Uterus (tissue), 4 donors: ENCODE data around the gene APOB. TPM values are rescaled to one million over a fixed set of nuclear protein-coding genes. Genes with fewer than 3 reads are reported as not detected.

Experiments used
- DNase-seq, 2 donors: peaks; one replicate each; pipeline ENCODE4 v3.0.0-alpha.2; 2019 to 2020
- H3K27ac ChIP-seq, 2 donors: fragments of 200-600 bp; sonication (generic); 1 replicate in 1 of 2; 2 replicates in 1 of 2; pipeline ENCODE4 v1.5.1; 2016 to 2018
- H3K27me3 ChIP-seq, 2 donors: fragments of 200-600 bp; sonication (generic); one replicate each; pipeline ENCODE4 v1.5.1; 2018 to 2019; ENCODE audit warnings: control low read depth in 1 of 2
- H3K36me3 ChIP-seq, 2 donors: fragments of 200-600 bp; sonication (generic); one replicate each; pipeline ENCODE4 v1.5.1; 2019; ENCODE audit warnings: control low read depth in 1 of 2
- H3K4me1 ChIP-seq, 2 donors: fragments of 200-600 bp; sonication (generic); one replicate each; pipeline ENCODE4 v1.5.1; 2018 to 2019; ENCODE audit warnings: control low read depth in 1 of 2
- H3K4me3 ChIP-seq, 2 donors: fragments of 200-600 bp; sonication (generic); 1 replicate in 1 of 2; 2 replicates in 1 of 2; pipeline ENCODE4 v1.5.1; 2018 to 2019; ENCODE audit warnings: mild to moderate bottlenecking in 1 of 2
- H3K9me3 ChIP-seq, 2 donors: fragments of 200-600 bp; sonication (generic); one replicate each; pipeline ENCODE4 v1.5.1; 2019; ENCODE audit warnings: control low read depth in 1 of 2
- CTCF ChIP-seq, 4 experiments: fragments of 200-600 bp in 2 of 4; fragments of 450-650 bp in 2 of 4; sonication (generic) in 2 of 4; IDR thresholded peaks; one replicate each; pipeline ENCODE4 v1.5.1; 2016 to 2019; ENCODE audit warnings: antibody characterized with exemption in 4 of 4, mild to moderate bottlenecking in 2 of 4, moderate library complexity in 1 of 4
- POLR2A ChIP-seq, 2 donors: fragments of 450-650 bp; IDR thresholded peaks; one replicate each; pipeline ENCODE4 v1.6.1; 2016; ENCODE audit warnings: antibody characterized with exemption in 2 of 2, mild to moderate bottlenecking in 1 of 2, moderate library complexity in 1 of 2
- intact Hi-C: fragments of 100-400 bp; cut with DNase I; formaldehyde crosslinking; loops from one replicate; pipeline ENCODE4 v1.15.1; 2023; ENCODE audit warnings: low total_unique reads
- total RNA-seq, 4 donors: library from RNA; depleted of rRNA in 3 of 4; stranded (reverse); fragments of >200 nt in 3 of 4; gene quantifications; one replicate each; pipeline versions ENCODE4 v1.1.0 to v1.2.4, GENCODE V29; 2014 to 2023
- donor health status: DM: yes; HTN: yes; CAD: no.

APOB gene
- under 1 TPM in 2 of 4 donors, not detected in 2; 0.41 to 0.55 TPM for total RNA-seq

- intact Hi-C loops, result no loop called here
- Histone ChIP-seq H3K4me1 (no peaks in the 10 kb centered on the region), H3K4me3 (no peak within 1 kb of the TSS), H3K27me3 (no peaks in the 10 kb centered on the region), H3K27ac (no peak within 1 kb of the TSS), H3K9me3 (no peaks in the 10 kb centered on the region), H3K36me3 (no peaks in the 10 kb centered on the region)
- TF ChIP-seq POLR2A (IDR thresholded peaks at IDR 0.05), result no peak
- no peak for TF ChIP-seq CTCF (IDR thresholded peaks at IDR 0.05)
- DNase-seq, result no peak
These were observed at the start of gene APOB for GRCh38 chr2:21043744-21044532. APOB (minus strand) TSS chr2:21044073; CDS start chr2:21043945, 128 bp downstream.

- Histone ChIP-seq H3K27me3 (no peaks in the 10 kb centered on the region), H3K9me3 (no peaks in the 10 kb centered on the region), H3K36me3 (no peaks in the 10 kb centered on the region), H3K4me1 (no peaks in the 10 kb centered on the region), H3K4me3 (no peak overlapping the region), H3K27ac (no peak overlapping the region)
- intact Hi-C loops, result no loop called here
- DNase-seq, result no peak
- no peak for TF ChIP-seq POLR2A (IDR thresholded peaks at IDR 0.05)
These were observed 48.5 kb upstream of the APOB start for GRCh38 chr2:21092308-21092869.

GRCh38 chr2:21084401-21084800 is 40.5 kb upstream of the APOB start:
- intact Hi-C loops, result no loop called here

GRCh38 chr2:21083482-21083881 is 39.6 kb upstream of the APOB start:
- TF ChIP-seq CTCF (IDR thresholded peaks at IDR 0.05) (no peak), POLR2A (IDR thresholded peaks at IDR 0.05) (no peak)
- H3K27me3 ChIP-seq, result no peaks in the 10 kb centered on the region
- H3K36me3 ChIP-seq, result no peaks in the 10 kb centered on the region
- H3K4me1 ChIP-seq, result no peaks in the 10 kb centered on the region
- H3K4me3 ChIP-seq, result no peak overlapping the region
- intact Hi-C loops, result no loop called here
- H3K9me3 ChIP-seq, result no peaks in the 10 kb centered on the region
- DNase-seq, result no peak
- no peak overlapping the region for H3K27ac ChIP-seq

More at GRCh38 chr2:21084401-21084800, 40.5 kb upstream of the APOB start:
- no peaks in the 10 kb centered on the region for H3K9me3 ChIP-seq
- no peak overlapping the region for H3K4me3 ChIP-seq
- no peak overlapping the region for H3K27ac ChIP-seq
- H3K27me3 ChIP-seq, result no peaks in the 10 kb centered on the region
- no peaks in the 10 kb centered on the region for H3K36me3 ChIP-seq
- DNase-seq, result no peak
- TF ChIP-seq POLR2A (IDR thresholded peaks at IDR 0.05) (no peak), CTCF (IDR thresholded peaks at IDR 0.05) (no peak)
- no peaks in the 10 kb centered on the region for H3K4me1 ChIP-seq

GRCh38 chr2:21078296-21078695 is 34.4 kb upstream of the APOB start:
- no peak overlapping the region for H3K27ac ChIP-seq
- TF ChIP-seq CTCF (IDR thresholded peaks at IDR 0.05) (no peak), POLR2A (IDR thresholded peaks at IDR 0.05) (no peak)
- H3K9me3 ChIP-seq, result no peaks in the 10 kb centered on the region
- DNase-seq, result no peak
- no peaks in the 10 kb centered on the region for H3K27me3 ChIP-seq
- no peaks in the 10 kb centered on the region for H3K4me1 ChIP-seq
- no peaks in the 10 kb centered on the region for H3K36me3 ChIP-seq
- intact Hi-C loops, result no loop called here
- no peak overlapping the region for H3K4me3 ChIP-seq
